H1 (cell line): Measurements from ENCODE around the gene JAKMIP2. TPM values are rescaled to one million over a fixed set of nuclear protein-coding genes. Genes with fewer than 3 reads are reported as not detected.

Experiments
- ASH2L ChIP-seq: fragments of 200-600, 300-600 bp; sonication (generic); IDR thresholded peaks from one replicate; pipeline ENCODE4 v1.7.1; 2017; ENCODE audit warnings: low read length
- BCL11A ChIP-seq, 2 experiments: IDR thresholded peaks; one replicate each; pipeline ENCODE4 v1.6.1; 2011; ENCODE audit warnings: low read depth in 2 of 2, low read length in 2 of 2, mild to moderate bottlenecking in 2 of 2
- BRCA1 ChIP-seq: IDR thresholded peaks from 2 replicates; pipeline ENCODE4 v1.6.1; 2012; ENCODE audit warnings: low read depth, low read length, improper control_type of control experiment
- CBX8 ChIP-seq: fragments of 300-800, 300-1000 bp; sonication (generic); IDR thresholded peaks from 2 replicates; pipeline ENCODE4 v1.7.1; 2016; ENCODE audit warnings: low read depth, low read length, borderline replicate concordance
- CEBPB ChIP-seq: IDR thresholded peaks from 2 replicates; pipeline ENCODE4 v1.6.1; 2012; ENCODE audit warnings: low read depth, low read length
- CHD1 ChIP-seq: IDR thresholded peaks from 2 replicates; pipeline ENCODE4 v1.6.1; 2012; ENCODE audit warnings: low read depth, low read length, improper control_type of control experiment
- CTBP2 ChIP-seq: IDR thresholded peaks from 2 replicates; pipeline ENCODE4 v1.7.0; 2011; ENCODE audit warnings: borderline replicate concordance, mild to moderate bottlenecking, moderate library complexity, mixed read lengths, low read length; ENCODE audit not compliant: insufficient read depth, insufficient read length
- EP300 ChIP-seq, 2 experiments: IDR thresholded peaks; 1 replicate in 1 of 2; 2 replicates in 1 of 2; pipeline ENCODE4 v1.6.1; 2011 to 2012; ENCODE audit warnings: low read depth in 2 of 2, low read length in 2 of 2, mild to moderate bottlenecking in 2 of 2, borderline replicate concordance in 1 of 2, inconsistent platforms in 1 of 2, moderate library complexity in 1 of 2
- HDAC2 ChIP-seq, 2 experiments: fragments of 300-600 bp in 1 of 2; sonication (generic) in 1 of 2; IDR thresholded peaks; 2 replicates each; pipeline ENCODE4 v1.6.1; 2011 to 2012; ENCODE audit warnings: low read depth in 2 of 2, low read length in 2 of 2, mild to moderate bottlenecking in 2 of 2, moderate library complexity in 2 of 2, borderline replicate concordance in 1 of 2, inconsistent platforms in 1 of 2
- JUN ChIP-seq: IDR thresholded peaks from 2 replicates; pipeline ENCODE4 v1.6.1; 2011; ENCODE audit warnings: low read depth, mild to moderate bottlenecking, improper control_type of control experiment, low read length
- JUND ChIP-seq: IDR thresholded peaks from 2 replicates; pipeline ENCODE4 v1.6.1; 2011; ENCODE audit warnings: mild to moderate bottlenecking, improper control_type of control experiment, low read length
- POLR2AphosphoS5 ChIP-seq: IDR thresholded peaks from 2 replicates; pipeline ENCODE4 v1.6.1; 2011; ENCODE audit warnings: low read depth, low read length
- RAD21 ChIP-seq, 2 experiments: IDR thresholded peaks in 1 of 2; conservative IDR thresholded peaks in 1 of 2; 2 replicates each; pipeline ENCODE4 v1.6.1; 2011; ENCODE audit warnings: low read depth in 2 of 2, low read length in 2 of 2, improper control_type of control experiment in 1 of 2, inconsistent platforms in 1 of 2, mild to moderate bottlenecking in 1 of 2, moderate library complexity in 1 of 2
- RFX5 ChIP-seq: IDR thresholded peaks from 2 replicates; pipeline ENCODE4 v1.6.1; 2011; ENCODE audit warnings: low read depth, low read length, improper control_type of control experiment, borderline replicate concordance
- RXRA ChIP-seq: IDR thresholded peaks from 2 replicates; pipeline ENCODE4 v1.6.1; 2011; ENCODE audit warnings: low read depth, mild to moderate bottlenecking, low read length, moderate library complexity; ENCODE audit not compliant: insufficient read depth
- SIN3A ChIP-seq, 2 experiments: IDR thresholded peaks in 1 of 2; conservative IDR thresholded peaks in 1 of 2; 2 replicates each; pipeline ENCODE4 v1.6.1; 2011 to 2012; ENCODE audit warnings: low read length in 2 of 2, improper control_type of control experiment in 1 of 2, low read depth in 1 of 2, mild to moderate bottlenecking in 1 of 2
- SIRT6 ChIP-seq: IDR thresholded peaks from one replicate; pipeline ENCODE4 v1.7.1; 2012; ENCODE audit warnings: low read length, inconsistent platforms
- SIX5 ChIP-seq: IDR thresholded peaks from 2 replicates; pipeline ENCODE4 v1.6.1; 2011; ENCODE audit warnings: mild to moderate bottlenecking, low read depth, low read length
- SP4 ChIP-seq: IDR thresholded peaks from 2 replicates; pipeline ENCODE4 v1.6.1; 2012; ENCODE audit warnings: low read length, inconsistent platforms
- SRF ChIP-seq: IDR thresholded peaks from 2 replicates; pipeline ENCODE4 v1.6.1; 2011; ENCODE audit warnings: mild to moderate bottlenecking, low read depth, low read length, moderate library complexity
- SUZ12 ChIP-seq: fragments of 200-600 bp; sonication (generic); IDR thresholded peaks from 2 replicates; pipeline ENCODE4 v1.6.1; 2012; ENCODE audit warnings: mild to moderate bottlenecking, inconsistent platforms, low read length, moderate library complexity, mixed read lengths
- polyA plus RNA-seq, 7 experiments: library from polyadenylated mRNA; depleted of rRNA in 3 of 7; stranded (reverse) in 5 of 7; unstranded in 2 of 7; fragments of >200 nt in 5 of 7; fragments of 200-250 nt in 2 of 7; gene quantifications; 1 replicate in 5 of 7; 2 replicates in 1 of 7; 4 replicates in 1 of 7; pipeline versions ENCODE4 v1.2.1 to v1.2.3, GENCODE V29; 2011 to 2013; ENCODE audit warnings: missing spikeins in 2 of 7, mixed read lengths in 2 of 7
- total RNA-seq: library from RNA; stranded (reverse); fragmentation: NEBNext Ultra II Directional; extraction: Animal tissue kit (Norgen Biotek cat#: 25700); gene quantifications from 2 replicates; pipeline ENCODE4 v1.2.1, GENCODE V29; 2021
- TF ChIP-seq, protein P1 (sequence below): IDR thresholded peaks from 2 replicates; pipeline ENCODE4 v1.6.1; 2012; ENCODE audit warnings: inconsistent platforms

Gene JAKMIP2
- total and polyA plus RNA-seq, 2 of the 8 experiments (the other 6 are each of a cell fraction or from before 2014, with no cell fraction given), result 2.4 to 13.6 TPM

DNA sequence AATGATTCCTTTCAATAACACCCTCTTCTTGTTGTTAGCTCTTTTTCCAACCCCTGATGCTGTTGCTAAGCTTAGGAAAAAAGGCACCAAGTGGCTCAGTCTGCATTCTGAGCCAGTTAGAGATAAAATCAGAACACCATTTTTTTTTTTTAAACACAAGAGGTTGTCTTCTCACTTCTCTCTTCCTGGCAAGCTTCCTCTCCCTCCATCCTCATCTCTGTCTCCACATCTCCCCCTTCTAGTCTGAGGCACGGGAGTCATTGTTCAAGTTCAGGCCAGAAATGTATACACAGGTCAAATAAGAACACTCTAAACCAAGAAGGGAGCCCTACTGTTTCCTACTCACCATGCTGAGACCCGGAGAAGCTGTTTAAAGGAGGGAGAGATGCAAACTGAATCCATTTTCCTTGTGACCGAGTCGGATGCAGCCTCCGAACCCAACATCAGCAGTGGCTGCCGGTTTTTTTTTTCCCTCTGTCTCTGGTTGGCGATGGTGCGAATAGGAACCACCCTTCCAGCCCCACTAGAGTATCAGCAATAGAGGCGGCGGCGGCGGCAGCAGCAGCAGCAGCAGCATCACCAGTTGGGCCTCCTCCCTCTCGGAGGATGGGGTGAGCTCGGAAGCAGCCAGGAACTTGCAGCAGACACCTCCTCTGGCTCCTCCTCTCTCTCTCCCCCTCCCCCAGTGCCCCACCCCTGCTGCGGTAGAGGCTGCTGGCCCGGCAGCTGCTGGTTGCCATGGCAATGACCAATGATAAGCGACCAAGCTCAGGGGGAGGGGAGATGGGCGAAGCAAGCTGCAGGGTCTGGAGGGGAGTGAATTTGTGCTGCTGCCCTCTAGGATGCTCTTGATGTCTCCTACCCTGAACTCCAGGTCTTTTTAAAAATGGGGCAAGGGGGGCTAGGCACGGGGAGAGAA is at the start of gene JAKMIP2 (continued):
- TF ChIP-seq SIX5 (no peak), CHD1 (peak; percentile 43; the same call in 1 of the 2 replicates), SUZ12 (no peak), HDAC2 (IDR thresholded peaks at IDR 0.05; ENCODE audit: borderline replicate concordance in 1 of 2, low read depth in 2 of 2, low read length in 2 of 2) (no peak), JUND (no peak; the same call in 1 of the 2 replicates), CTBP2 (peak; percentile 29), RXRA (no peak), SRF (no peak), BRCA1 (no peak), BCL11A (IDR thresholded peaks at IDR 0.05; ENCODE audit: low read depth in 2 of 2, low read length in 2 of 2) (no peak), EP300 (IDR thresholded peaks at IDR 0.05; ENCODE audit: borderline replicate concordance in 1 of 2, low read depth in 2 of 2, low read length in 2 of 2) (peak in 1 of 2 experiments; percentile 81; a peak in 1 of 3 replicates), SIRT6 (no peak), SIN3A (conservative IDR thresholded peaks at IDR 0.05 in 1 of 2, IDR thresholded peaks at IDR 0.05 in 1 of 2; ENCODE audit: low read depth in 1 of 2, low read length in 2 of 2) (peak in 1 of 2 experiments; percentile 60; a peak in 1 of 4 replicates), POLR2AphosphoS5 (peak; percentile 82), CBX8 (no peak), RFX5 (no peak), JUN (no peak), SP4 (no peak), RAD21 (IDR thresholded peaks at IDR 0.05 in 1 of 2, conservative IDR thresholded peaks at IDR 0.05 in 1 of 2; ENCODE audit: low read depth in 2 of 2, low read length in 2 of 2) (peak; percentile 16 to 23; a peak in 2 of 4 replicates), ASH2L (peak; percentile 89), CEBPB (0 out of 2 replicates have a peak, but pooled peaks have one; percentile 17)
- TF ChIP-seq, protein P1, sequence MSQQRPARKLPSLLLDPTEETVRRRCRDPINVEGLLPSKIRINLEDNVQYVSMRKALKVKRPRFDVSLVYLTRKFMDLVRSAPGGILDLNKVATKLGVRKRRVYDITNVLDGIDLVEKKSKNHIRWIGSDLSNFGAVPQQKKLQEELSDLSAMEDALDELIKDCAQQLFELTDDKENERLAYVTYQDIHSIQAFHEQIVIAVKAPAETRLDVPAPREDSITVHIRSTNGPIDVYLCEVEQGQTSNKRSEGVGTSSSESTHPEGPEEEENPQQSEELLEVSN, result no peak
